ENCODE measurements around the gene SNX8. TPM values are rescaled to one million over a fixed set of nuclear protein-coding genes. Genes with fewer than 3 reads are reported as not detected.

SNX8 gene
- total and polyA plus RNA-seq, 2 experiments from 2014 or later: 13.1 to 44.4 TPM

DNA sequence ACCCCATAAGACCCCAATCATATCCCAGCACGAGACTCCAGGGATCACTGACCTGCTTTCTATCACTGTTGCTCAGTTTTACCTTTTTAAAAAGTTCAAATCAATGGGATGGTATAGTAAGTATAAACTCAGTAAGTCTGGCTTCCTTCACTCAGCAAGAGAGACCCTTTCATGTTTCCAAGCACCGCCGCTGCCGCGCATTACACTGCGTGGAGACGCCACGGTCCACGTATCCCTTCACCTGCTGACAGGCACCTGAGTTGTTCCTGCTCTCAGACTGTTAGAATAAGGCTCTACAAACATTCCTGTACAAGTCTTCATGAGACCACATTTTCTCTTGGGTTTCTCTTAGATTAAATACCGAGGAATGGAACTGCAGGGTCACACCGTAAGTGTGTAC lies 109.8 kb downstream of the SNX8 start:
- H3K27ac ChIP-seq: no peak overlapping the region
- no peak overlapping the region for H3K9ac ChIP-seq
- no peaks in the 10 kb centered on the region for H3K27me3 ChIP-seq (replicated peaks; ENCODE audit: insufficient read depth)
- no peak overlapping the region for H2AFZ ChIP-seq
- no peak overlapping the region for H3K4me2 ChIP-seq (ENCODE audit: unreplicated experiment)
- TF ChIP-seq EZH2 (IDR thresholded peaks at IDR 0.05; ENCODE audit: insufficient read depth, poor library complexity, severe bottlenecking): no peak
- no peak for TF ChIP-seq EZH2phosphoT487 (IDR thresholded peaks at IDR 0.05; ENCODE audit: insufficient read depth, low read depth)
- no peaks in the 10 kb centered on the region for H3K4me1 ChIP-seq (ENCODE audit: insufficient read depth)
- H3K36me3 ChIP-seq (ENCODE audit: low read depth): no peaks in the 10 kb centered on the region
- no peaks in the 10 kb centered on the region for H3K79me2 ChIP-seq (ENCODE audit: insufficient read depth)
- H4K20me1 ChIP-seq (ENCODE audit: insufficient read depth): no peaks in the 10 kb centered on the region
- no peak for DNase-seq
- no peaks in the 10 kb centered on the region for H3K9me2 ChIP-seq (ENCODE audit: insufficient read depth)
- no peaks in the 10 kb centered on the region for H3F3A ChIP-seq (ENCODE audit: insufficient read depth)
- no peak overlapping the region for H3K4me3 ChIP-seq
- 98 to 99% methylated on average over 11 of the region's 11 CpGs for WGBS, 2 experiments (ENCODE audit: low coverage in 1 of 2, low lambda C conversion rate in 2 of 2, missing lambda C conversion rate in 2 of 2)
- no peaks in the 10 kb centered on the region for H3K9me3 ChIP-seq (ENCODE audit: low read depth)
- in situ Hi-C loops (cut with MboI): loop anchor here (10.0 kb wide), 1 partner anchor 550 kb away; no protein-coding TSS in a partner anchor

DNA sequence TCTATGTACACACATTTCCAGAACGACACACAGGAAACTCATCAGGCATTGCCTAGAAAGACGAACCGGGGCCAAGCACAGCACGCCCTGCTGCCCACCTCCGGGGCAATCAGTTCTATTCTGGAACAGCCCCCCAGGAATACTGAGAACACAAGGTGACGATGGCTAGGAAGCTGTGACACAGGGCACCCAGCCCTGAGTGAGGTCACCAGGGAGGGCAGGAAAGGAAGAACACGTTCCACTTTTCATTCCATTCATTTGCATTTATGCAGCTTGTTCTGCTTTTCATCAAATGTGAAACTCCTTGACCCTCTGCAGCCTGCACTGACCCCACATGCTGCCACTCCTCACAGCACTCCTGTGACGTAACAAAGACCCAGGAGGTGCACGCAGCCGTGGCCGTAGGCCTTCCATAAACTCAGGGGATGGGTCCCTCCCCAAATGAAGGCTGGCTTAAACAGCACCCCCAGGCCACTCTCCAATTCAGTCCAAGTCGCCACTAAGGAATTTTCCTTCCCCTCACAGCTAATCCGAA lies 110.4 kb downstream of the SNX8 start:
- H3K27ac ChIP-seq: no peak overlapping the region
- no peaks in the 10 kb centered on the region for H3K9me3 ChIP-seq (ENCODE audit: low read depth)
- WGBS, 2 experiments (ENCODE audit: low coverage in 1 of 2, low lambda C conversion rate in 2 of 2, missing lambda C conversion rate in 2 of 2): 81 to 83% methylated on average over 13 of the region's 13 CpGs

DNA sequence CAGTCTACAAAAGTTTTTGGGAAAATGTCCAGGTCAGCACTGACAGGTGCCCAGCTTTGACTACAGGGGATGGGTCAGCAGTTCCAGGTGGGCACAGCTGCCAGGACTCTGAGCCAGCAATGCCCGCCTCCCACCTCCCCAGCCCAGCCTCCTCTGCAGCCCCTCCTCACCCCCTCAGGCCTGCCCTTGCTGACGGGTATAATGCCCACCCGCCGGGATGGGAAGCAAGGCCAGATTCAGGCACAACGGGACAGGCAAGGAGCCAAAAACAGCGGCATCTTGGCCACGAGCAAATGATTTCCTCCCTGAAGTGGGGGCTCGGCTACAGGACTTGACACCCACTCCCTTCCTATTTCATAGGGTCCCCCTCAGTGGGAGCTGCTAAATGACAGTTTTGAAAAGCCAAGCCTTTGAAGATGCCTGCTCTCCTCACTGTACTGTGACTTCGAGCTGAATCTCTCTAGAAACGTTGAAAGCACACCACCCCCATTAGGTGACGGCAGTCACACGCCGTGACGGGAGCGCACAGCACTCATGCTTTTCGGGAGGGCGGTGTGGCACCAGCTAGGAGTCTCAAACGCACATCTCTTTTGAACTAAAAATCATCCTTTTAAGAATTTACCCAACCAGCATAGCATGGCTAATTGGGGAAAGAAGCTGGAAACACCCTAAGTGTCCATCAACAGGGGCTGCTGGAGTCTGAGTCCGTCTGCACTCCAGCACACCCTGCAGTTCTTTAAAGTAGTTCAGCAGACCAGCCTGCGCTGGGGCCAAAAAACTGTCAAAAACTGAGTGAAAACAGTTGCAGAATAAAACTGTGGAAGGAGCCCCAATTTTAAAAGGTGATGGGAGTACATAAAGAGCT lies 111.1 kb downstream of the SNX8 start:
- WGBS, 2 experiments (ENCODE audit: low coverage in 1 of 2, low lambda C conversion rate in 2 of 2, missing lambda C conversion rate in 2 of 2): 92 to 93% methylated on average over 20 of the region's 20 CpGs
- H3K9me2 ChIP-seq (ENCODE audit: insufficient read depth): no peaks in the 10 kb centered on the region
- H3K4me3 ChIP-seq: no peak overlapping the region
- no peaks in the 10 kb centered on the region for H3K36me3 ChIP-seq (ENCODE audit: low read depth)
- no peak for TF ChIP-seq EZH2phosphoT487 (IDR thresholded peaks at IDR 0.05; ENCODE audit: insufficient read depth, low read depth)
- no peak for TF ChIP-seq EZH2 (IDR thresholded peaks at IDR 0.05; ENCODE audit: insufficient read depth, poor library complexity, severe bottlenecking)
- no peaks in the 10 kb centered on the region for H3K9me3 ChIP-seq (ENCODE audit: low read depth)
- DNase-seq: no peak
- in situ Hi-C loops (cut with MboI): loop anchor here (10.0 kb wide), 1 partner anchor 548 kb away; no protein-coding TSS in a partner anchor
- no peaks in the 10 kb centered on the region for H3F3A ChIP-seq (ENCODE audit: insufficient read depth)
- no peaks in the 10 kb centered on the region for H4K20me1 ChIP-seq (ENCODE audit: insufficient read depth)
- no peak overlapping the region for H3K9ac ChIP-seq
- no peaks in the 10 kb centered on the region for H3K4me1 ChIP-seq (ENCODE audit: insufficient read depth)
- H3K4me2 ChIP-seq (ENCODE audit: unreplicated experiment): no peak overlapping the region
- no peaks in the 10 kb centered on the region for H3K27me3 ChIP-seq (replicated peaks; ENCODE audit: insufficient read depth)
- H2AFZ ChIP-seq: no peak overlapping the region
- no peaks in the 10 kb centered on the region for H3K79me2 ChIP-seq (ENCODE audit: insufficient read depth)
- no peak overlapping the region for H3K27ac ChIP-seq

More for the DNA sequence above, 110.4 kb downstream of the SNX8 start:
- no peak overlapping the region for H2AFZ ChIP-seq
- no peaks in the 10 kb centered on the region for H3K79me2 ChIP-seq (ENCODE audit: insufficient read depth)
- H3K4me1 ChIP-seq (ENCODE audit: insufficient read depth): no peaks in the 10 kb centered on the region
- H3K4me3 ChIP-seq: no peak overlapping the region
- no peaks in the 10 kb centered on the region for H3K9me2 ChIP-seq (ENCODE audit: insufficient read depth)
- no peaks in the 10 kb centered on the region for H4K20me1 ChIP-seq (ENCODE audit: insufficient read depth)
- no peak overlapping the region for H3K4me2 ChIP-seq (ENCODE audit: unreplicated experiment)
- in situ Hi-C loops (cut with MboI): loop anchor here (10.0 kb wide), 1 partner anchor 549 kb away; no protein-coding TSS in a partner anchor
- DNase-seq: no peak
- H3K36me3 ChIP-seq (ENCODE audit: low read depth): no peaks in the 10 kb centered on the region
- H3K27me3 ChIP-seq (replicated peaks; ENCODE audit: insufficient read depth): no peaks in the 10 kb centered on the region
- no peaks in the 10 kb centered on the region for H3F3A ChIP-seq (ENCODE audit: insufficient read depth)
- no peak overlapping the region for H3K9ac ChIP-seq
- TF ChIP-seq EZH2phosphoT487 (IDR thresholded peaks at IDR 0.05; ENCODE audit: insufficient read depth, low read depth) (no peak), EZH2 (IDR thresholded peaks at IDR 0.05; ENCODE audit: insufficient read depth, poor library complexity, severe bottlenecking) (no peak)

DNA sequence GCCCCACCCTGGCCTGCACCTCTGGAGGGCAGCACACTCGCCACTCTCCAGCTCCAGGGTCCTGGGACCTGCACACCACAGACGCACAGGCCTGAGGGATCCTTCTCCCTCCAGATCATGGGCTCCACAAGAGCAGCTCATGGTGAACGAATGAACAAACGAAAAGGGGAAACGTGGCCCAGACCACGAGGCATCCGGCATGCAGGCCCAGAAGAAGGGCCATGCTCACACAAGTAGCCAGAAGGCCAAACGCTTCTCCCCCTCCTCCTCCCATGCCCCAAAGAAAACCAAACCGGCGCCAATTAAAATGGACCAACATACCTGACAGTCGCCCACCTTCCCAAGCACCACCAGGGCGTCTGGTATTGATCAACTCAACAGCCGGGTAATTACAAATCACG lies 111.9 kb downstream of the SNX8 start:
- no peak overlapping the region for H3K4me3 ChIP-seq
- no peak for DNase-seq
- in situ Hi-C loops (cut with MboI): loop anchor here (10.0 kb wide), 1 partner anchor 548 kb away; no protein-coding TSS in a partner anchor
- no peaks in the 10 kb centered on the region for H3K9me3 ChIP-seq (ENCODE audit: low read depth)
- no peaks in the 10 kb centered on the region for H3K36me3 ChIP-seq (ENCODE audit: low read depth)
- H3K4me2 ChIP-seq (ENCODE audit: unreplicated experiment): no peak overlapping the region
- 80 to 82% methylated on average over 14 of the region's 14 CpGs for WGBS, 2 experiments (ENCODE audit: low coverage in 1 of 2, low lambda C conversion rate in 2 of 2, missing lambda C conversion rate in 2 of 2)
- no peak overlapping the region for H2AFZ ChIP-seq
- H3K27ac ChIP-seq: no peak overlapping the region
- H4K20me1 ChIP-seq (ENCODE audit: insufficient read depth): no peaks in the 10 kb centered on the region
- no peaks in the 10 kb centered on the region for H3K4me1 ChIP-seq (ENCODE audit: insufficient read depth)
- H3K79me2 ChIP-seq (ENCODE audit: insufficient read depth): no peaks in the 10 kb centered on the region
- H3K9me2 ChIP-seq (ENCODE audit: insufficient read depth): no peaks in the 10 kb centered on the region
- no peak overlapping the region for H3K9ac ChIP-seq
- H3K27me3 ChIP-seq (replicated peaks; ENCODE audit: insufficient read depth): no peaks in the 10 kb centered on the region
- TF ChIP-seq EZH2phosphoT487 (IDR thresholded peaks at IDR 0.05; ENCODE audit: insufficient read depth, low read depth) (no peak), EZH2 (IDR thresholded peaks at IDR 0.05; ENCODE audit: insufficient read depth, poor library complexity, severe bottlenecking) (no peak)
- H3F3A ChIP-seq (ENCODE audit: insufficient read depth): no peaks in the 10 kb centered on the region

Small RNA genes lying within 50 kb of the gene (microRNA-seq; reads per million reads assigned to microRNA genes)
- gene MIR6836 (ENCODE audit: borderline number of aligned reads): not detected

Other genes with a start within 250 kb of the SNX8 start
- 57.0 and 69.8 TPM in 2 replicates for gene MAD1L1, start 81.5 kb downstream of the SNX8 start, total RNA-seq (2014; rRNA removed; shearing (Covaris generic))
- 38.2 and 46.5 TPM in 2 replicates for gene MAD1L1, start 81.5 kb downstream of the SNX8 start, polyA plus RNA-seq (2016; fragmentation: Nextera tagmentation; extraction: Ambion mirVana)
- 20.8 and 21.5 TPM in 2 replicates for gene MRM2, start 72.2 kb downstream of the SNX8 start, total RNA-seq (2014; rRNA removed; shearing (Covaris generic))
- gene MRM2, start 72.2 kb downstream of the SNX8 start, polyA plus RNA-seq (2016; fragmentation: Nextera tagmentation; extraction: Ambion mirVana): 42.2 and 46.4 TPM in 2 replicates
- gene NUDT1, start 72.2 kb downstream of the SNX8 start, total RNA-seq (2014; rRNA removed; shearing (Covaris generic)): 15.7 and 61.0 TPM in 2 replicates
- gene NUDT1, start 72.2 kb downstream of the SNX8 start, polyA plus RNA-seq (2016; fragmentation: Nextera tagmentation; extraction: Ambion mirVana): 47.7 and 51.1 TPM in 2 replicates
- 180 and 212 TPM in 2 replicates for gene EIF3B, start 40.4 kb upstream of the SNX8 start, total RNA-seq (2014; rRNA removed; shearing (Covaris generic))
- gene EIF3B, start 40.4 kb upstream of the SNX8 start, polyA plus RNA-seq (2016; fragmentation: Nextera tagmentation; extraction: Ambion mirVana): 79.5 and 82.5 TPM in 2 replicates
- 9.0 and 10.6 TPM in 2 replicates for gene CHST12, start 89.2 kb upstream of the SNX8 start, total RNA-seq (2014; rRNA removed; shearing (Covaris generic))
- gene CHST12, start 89.2 kb upstream of the SNX8 start, polyA plus RNA-seq (2016; fragmentation: Nextera tagmentation; extraction: Ambion mirVana): 33.7 and 36.8 TPM in 2 replicates
- not detected in 2 replicates for gene GRIFIN, start 162.0 kb upstream of the SNX8 start, total RNA-seq (2014; rRNA removed; shearing (Covaris generic))
- gene GRIFIN, start 162.0 kb upstream of the SNX8 start, polyA plus RNA-seq (2016; fragmentation: Nextera tagmentation; extraction: Ambion mirVana): not detected in 2 replicates
- 2.0 and 3.6 TPM in 2 replicates for gene LFNG, start 205.3 kb upstream of the SNX8 start, total RNA-seq (2014; rRNA removed; shearing (Covaris generic))
- gene LFNG, start 205.3 kb upstream of the SNX8 start, polyA plus RNA-seq (2016; fragmentation: Nextera tagmentation; extraction: Ambion mirVana): 0.18 and 0.19 TPM in 2 replicates
- gene BRAT1, start 241.1 kb upstream of the SNX8 start, total RNA-seq (2014; rRNA removed; shearing (Covaris generic)): 37.9 and 39.7 TPM in 2 replicates
- 28.6 and 32.4 TPM in 2 replicates for gene BRAT1, start 241.1 kb upstream of the SNX8 start, polyA plus RNA-seq (2016; fragmentation: Nextera tagmentation; extraction: Ambion mirVana)
- gene IQCE, start 244.5 kb upstream of the SNX8 start, total RNA-seq (2014; rRNA removed; shearing (Covaris generic)): 14.9 and 24.4 TPM in 2 replicates
- 12.1 and 14.7 TPM in 2 replicates for gene IQCE, start 244.5 kb upstream of the SNX8 start, polyA plus RNA-seq (2016; fragmentation: Nextera tagmentation; extraction: Ambion mirVana)